HG03280 (cell line): Measurements from ENCODE around the gene SMIM24.
"Not testable (repeated sequence)": the region's sequence is repeated elsewhere in the genome, so short reads cannot be mapped to it uniquely, and the experiment has no call there.

Experiments used
- ATAC-seq: cut with Tn5 transposase; IDR thresholded peaks from one replicate; pipeline ENCODE4 v1.9.1; 2021; ENCODE audit warnings: mild to moderate bottlenecking, moderate library complexity; ENCODE audit not compliant: unreplicated experiment

Gene SMIM24

DNA sequence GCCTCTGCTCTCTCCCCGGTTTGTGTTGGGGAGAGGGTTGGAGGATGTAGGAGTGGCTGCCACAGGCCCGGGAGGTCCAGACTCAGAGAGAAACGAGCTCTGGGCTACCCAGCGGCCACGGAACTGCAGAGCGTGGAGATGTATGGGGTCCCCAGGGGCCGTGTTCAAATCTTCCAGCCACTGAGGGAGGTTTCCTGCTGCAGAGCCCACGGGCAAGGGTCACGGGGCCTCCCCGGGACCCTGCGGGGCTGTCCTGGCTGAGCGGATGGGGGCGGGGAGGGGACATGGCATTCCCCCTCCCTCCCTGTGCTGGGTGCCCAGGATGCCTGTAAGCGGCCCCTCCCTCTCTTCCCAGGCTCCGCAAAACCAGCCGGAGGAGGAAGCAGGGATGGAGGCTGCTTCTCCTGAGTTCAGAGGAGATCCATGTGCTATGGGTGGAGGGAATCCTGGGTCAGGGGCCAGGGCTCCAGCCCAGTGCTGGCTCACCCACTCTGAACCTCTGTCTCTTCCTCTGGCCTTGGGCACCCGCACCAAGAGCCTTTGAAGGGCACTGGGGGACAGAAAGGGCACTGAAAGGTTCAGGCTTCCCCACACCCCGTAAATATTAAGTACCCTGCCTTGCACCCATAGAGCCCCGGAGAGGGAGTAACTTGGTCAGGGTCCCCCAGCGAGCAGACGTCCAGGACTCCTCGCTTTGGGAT is 22.6 kb downstream of the SMIM24 start:
- no peak for ATAC-seq

DNA sequence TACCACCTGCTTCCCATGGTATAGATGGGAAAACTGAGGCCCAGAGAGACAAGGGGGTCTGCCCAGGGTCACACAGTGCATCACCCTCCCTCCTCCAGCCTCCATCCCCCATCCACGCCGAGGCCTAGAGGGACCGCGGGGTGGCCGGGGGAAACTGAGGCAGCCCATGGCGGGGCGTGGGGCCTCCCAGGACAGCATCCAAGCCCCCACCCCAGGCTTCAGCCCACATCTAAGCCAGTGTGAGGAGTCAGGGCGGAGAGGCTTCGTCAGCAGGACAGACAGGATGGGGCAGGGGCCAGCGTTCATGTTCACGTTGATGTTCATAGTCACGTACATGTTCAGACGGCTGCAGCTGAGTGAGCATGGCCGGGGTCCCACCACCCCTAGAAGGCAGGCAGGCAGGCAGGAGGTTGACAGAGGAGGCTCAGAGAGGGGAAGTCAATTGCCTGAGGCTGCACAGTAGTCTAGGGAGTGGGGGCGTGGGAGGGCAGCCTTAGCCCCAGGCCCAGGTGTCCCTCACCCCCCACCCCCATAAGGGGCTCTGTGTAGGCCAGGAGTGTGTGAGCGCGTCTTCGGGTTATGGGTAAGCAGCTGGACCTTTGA is 23.3 kb downstream of the SMIM24 start:
- ATAC-seq, result no peak

DNA sequence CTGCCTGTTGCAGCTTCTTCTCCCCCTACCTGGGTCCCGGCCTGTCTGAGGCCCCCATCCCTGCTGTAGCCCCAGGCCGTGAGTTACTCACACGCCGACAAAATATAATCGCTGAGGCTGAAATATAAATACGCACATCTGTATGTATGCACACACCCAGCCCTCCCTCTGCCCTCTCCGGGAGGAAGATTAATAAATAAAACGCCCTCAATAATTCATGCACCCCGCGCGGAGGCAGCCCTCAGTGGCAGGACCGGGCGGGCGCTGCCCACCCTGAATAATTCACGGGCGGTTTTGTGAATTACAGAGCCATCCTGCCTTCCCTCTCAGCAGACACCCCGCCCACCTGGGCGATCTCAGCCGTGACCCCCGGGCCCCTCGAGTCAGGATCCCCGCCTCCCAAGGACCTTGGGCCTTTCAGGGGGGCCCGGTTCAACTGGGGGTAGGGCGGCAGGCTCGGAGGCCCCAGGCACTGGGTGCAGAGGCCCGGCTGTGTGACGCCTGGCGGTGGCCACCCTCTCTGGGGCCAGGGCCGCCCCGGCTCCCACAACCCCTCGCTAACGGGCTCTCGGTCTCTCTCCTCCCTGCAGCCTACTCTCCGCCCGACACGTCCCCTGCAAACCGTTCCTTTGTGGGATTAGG is 24.2 kb downstream of the SMIM24 start:
- no peak for ATAC-seq

DNA sequence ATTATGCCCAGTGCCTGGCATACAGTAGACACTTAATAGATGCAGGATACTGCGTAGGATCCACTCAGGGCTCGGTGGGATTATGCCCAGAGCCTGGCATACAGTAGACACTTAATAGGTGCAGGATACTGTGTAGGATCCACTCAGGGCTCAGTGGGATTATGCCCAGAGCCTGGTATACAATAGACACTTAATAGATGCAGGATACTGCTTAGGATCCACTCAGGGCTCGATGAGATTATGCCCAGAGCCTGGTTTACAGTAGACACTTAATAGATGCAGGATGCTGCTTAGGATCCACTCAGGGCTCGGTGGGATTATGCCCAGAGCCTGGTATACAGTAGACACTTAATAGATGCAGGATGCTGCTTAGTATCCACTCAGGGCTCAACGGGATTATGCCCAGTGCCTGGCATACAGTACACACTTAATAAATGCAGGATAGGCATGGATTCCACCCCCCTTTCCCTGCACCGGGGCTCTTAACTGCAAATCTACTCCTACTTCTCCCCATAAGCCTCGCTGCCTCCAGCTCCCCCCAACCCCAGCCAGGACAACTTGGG is 24.9 kb downstream of the SMIM24 start:
- ATAC-seq, result no peak

DNA sequence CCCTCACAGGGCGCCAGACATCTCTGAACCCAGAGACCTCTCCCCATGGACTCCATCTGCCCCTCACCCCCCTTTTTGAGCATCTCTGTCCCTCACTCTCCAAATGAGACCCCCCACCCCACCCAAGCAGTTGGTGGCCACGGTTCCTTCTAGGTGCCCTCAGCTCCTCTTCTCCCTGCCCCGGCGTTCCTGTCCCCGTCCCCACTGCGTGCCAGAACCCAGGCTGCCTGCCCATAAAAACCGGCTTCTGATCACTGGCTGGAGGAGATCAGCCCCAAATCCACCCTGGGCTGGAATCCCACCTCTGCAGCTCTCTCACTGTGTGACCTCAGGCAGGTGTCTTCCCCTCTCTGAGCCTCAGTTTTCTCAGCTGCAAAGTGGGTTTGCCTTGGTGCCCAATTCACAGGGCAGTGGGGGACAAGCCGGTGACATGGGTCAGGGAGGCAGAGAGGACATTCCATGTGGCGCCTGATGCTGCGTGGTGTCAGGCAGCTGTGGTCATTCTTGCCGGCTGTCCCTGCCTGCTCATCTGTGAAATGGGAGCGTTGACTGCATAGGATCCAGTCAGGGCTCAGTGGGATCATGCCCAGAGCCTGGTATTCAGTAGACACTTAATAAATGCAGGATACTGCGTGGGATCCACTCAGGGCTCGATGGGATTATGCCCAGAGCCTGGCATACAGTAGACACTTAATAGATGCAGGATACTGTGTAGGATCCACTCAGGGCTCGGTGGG is 25.5 kb downstream of the SMIM24 start:
- ATAC-seq, result no peak

DNA sequence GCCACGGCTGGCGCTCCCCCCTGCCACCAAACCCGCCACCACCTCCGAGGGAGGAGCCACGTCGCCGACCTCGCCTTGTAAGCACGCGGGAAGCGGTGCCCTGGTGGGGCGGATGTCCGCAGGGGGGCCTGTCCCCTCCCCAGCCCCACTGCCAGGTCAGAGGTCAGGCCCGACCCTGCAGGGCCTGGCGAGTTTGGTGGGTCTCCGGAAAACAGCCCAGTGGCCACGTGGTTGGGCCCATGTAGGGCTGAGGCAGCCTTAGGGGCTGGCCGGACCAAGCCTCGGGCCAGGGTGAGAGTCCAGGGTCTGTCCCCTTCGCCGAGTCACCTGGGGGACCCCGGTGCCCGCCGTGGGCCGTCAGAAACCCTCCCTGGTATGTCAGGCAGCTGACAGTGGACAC is 26.5 kb downstream of the SMIM24 start:
- no peak for ATAC-seq

DNA sequence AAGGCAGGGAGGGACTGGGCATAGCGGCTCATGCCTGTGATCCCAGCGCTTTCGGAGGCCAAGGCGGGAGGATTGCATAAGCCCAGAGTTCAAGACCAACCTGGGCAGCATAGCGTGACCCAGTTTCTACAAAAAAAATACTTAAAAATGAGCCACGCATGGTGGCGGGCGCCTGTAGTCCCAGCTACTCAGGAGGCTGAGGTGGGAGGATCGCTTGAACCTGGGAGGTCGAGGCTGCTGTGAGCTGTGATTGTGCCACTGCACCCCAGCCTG is 27.4 kb downstream of the SMIM24 start:
- not testable (repeated sequence) for ATAC-seq

DNA sequence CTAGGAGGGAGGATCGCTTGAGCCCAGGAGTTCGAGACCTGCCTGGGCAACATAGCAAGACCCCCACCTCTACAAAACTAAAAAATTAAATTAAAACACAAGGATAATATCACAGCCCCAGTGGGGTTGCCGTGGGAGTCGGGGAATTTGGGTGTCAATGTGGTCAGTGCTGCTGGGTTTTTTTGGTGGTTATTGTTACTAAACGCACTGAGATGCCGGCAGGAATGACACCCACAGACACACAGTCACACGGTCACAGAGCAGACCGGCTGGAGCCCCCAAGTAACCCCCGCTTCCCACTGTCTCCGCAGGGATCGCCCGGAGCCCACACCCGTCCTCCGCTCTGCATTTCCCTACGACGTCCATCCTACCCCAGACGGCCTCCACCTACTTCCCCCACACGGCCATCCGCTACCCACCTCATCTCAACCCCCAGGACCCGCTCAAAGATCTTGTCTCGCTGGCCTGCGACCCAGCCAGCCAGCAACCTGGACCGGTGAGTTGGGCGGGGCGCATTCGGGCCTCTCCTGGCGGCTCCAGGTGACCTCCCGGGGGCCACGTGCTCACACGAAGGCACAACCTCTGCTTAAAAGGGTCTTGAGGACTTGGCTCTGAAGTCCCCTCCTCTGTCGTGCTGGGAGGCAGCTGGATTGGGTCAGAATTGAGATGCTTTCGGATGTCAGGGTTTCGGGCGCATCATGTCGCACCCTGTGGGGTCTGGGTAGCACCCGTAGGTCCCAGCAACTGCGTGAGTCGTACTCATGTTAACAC is 28.0 kb downstream of the SMIM24 start:
- ATAC-seq, result no peak

DNA sequence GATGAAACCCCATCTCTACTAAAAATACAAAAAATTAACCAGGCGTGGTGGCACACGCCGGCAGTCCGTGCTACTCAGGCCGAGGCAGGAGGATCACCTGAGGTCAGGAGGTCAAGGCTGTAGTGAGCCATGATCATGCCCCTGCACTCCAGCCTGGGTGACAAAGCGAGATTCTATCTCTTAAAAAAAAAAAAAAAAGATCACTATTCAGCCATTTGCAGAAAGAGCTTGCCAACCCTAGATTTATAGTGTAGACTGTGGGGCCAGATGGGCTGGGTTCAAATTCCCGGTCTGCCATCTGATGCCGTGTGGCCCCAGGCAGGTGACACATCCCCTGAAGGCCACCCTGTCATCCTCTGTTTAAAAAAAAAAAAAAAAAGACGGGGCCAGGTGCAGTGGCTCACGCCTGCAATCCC is 28.9 kb downstream of the SMIM24 start:
- no peak for ATAC-seq

DNA sequence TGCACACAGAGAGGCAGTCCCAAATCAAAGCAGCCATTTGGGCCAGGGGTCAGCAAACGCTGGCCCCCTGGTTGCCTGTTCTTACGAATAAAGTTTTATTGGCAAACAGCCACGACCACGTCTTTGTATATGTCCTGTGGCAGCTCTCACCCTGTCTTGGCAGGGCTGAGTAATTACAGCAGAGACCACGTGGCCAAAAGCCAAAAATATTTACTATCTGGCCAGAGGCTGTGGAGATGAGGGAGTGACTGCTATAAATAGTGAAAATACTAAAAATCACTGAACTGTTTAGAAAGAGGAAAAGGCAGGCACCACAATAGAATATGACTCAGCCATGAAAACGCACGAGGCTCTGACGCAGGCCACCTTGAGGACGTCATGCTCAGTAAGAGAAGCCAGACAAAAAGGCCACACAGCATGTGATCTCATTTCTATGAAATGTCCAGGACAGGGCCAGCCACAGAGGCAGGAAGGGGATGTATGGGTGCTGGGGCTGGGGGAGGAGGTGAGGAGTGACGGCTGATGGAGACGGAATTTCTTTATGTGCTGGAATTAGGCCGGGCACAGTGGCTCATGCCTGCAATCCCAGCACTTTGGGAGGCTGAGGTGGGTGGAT is 29.4 kb downstream of the SMIM24 start:
- no peak for ATAC-seq

DNA sequence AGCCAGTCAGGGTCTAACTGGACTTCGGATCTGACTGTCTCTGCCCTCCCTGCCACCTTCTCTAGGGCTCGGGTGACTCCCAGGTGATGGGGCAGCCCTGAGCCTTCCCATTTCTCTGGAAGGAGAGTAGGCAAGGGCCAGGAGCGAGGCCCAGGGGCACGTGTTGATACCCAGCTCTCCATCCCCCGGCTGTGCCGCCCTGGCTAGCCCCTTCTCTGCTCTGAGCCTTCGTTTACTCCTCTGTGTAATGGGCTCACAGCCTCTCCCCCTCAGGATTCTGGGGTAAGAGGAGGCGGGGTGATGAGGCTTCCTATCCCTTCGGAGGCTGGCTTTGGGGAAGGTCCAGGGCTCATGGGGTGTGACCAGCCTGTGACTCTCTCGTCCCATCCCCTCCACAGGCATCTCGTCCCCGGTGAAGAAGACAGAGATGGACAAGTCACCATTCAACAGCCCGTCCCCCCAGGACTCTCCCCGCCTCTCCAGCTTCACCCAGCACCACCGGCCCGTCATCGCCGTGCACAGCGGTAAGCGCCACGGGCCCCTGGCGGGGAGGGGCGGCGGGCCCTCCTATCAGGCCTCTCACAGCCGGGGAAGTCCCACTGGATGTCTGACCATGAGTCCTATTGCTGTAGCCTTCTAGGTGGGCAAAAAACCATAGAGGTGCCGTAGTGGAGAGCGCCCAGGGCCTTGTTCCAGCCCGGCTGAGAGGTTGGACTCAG is 31.6 kb downstream of the SMIM24 start:
- no peak for ATAC-seq

DNA sequence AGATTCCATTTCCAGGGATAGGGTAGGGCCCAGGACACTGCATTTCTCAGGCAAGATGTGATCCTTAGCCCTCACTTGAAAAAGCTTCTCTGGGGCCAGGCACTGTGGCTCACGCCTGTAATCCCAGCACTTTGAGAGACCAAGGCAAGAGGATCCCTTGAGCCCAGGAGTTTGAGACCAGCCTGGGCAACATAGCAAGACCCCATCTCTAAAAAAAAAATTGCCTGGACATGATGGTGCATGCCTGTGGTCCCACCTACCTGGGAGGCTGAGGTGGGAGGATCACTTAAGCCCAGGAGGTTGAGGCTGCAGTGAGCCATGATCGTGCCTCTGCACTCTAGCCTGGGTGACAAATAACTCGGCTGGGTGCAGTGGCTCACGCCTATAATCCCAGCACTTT is 33.7 kb downstream of the SMIM24 start:
- ATAC-seq, result not testable (repeated sequence)

DNA sequence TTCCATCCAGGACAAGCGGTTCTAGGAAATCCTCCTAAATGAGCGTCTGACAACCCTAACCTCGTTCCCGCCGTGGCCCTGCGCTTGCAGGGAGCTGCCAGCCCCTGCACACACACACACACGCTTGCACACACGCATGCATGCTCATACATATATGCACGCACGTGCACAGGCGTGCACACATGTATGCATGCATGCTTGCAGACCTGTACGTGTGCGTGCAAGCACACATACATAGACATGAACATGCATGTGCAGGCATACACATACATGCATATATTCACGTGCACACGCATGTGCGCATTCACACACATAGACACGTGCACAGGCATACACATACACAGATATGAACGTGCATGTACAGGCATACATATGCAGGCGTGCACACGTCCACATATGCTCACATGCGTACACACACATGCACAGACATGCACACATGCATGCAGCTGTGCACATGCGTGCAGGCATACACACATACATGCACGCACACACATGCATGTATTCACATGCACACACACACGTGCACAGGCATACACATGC is 35.6 kb downstream of the SMIM24 start:
- no peak for ATAC-seq

DNA sequence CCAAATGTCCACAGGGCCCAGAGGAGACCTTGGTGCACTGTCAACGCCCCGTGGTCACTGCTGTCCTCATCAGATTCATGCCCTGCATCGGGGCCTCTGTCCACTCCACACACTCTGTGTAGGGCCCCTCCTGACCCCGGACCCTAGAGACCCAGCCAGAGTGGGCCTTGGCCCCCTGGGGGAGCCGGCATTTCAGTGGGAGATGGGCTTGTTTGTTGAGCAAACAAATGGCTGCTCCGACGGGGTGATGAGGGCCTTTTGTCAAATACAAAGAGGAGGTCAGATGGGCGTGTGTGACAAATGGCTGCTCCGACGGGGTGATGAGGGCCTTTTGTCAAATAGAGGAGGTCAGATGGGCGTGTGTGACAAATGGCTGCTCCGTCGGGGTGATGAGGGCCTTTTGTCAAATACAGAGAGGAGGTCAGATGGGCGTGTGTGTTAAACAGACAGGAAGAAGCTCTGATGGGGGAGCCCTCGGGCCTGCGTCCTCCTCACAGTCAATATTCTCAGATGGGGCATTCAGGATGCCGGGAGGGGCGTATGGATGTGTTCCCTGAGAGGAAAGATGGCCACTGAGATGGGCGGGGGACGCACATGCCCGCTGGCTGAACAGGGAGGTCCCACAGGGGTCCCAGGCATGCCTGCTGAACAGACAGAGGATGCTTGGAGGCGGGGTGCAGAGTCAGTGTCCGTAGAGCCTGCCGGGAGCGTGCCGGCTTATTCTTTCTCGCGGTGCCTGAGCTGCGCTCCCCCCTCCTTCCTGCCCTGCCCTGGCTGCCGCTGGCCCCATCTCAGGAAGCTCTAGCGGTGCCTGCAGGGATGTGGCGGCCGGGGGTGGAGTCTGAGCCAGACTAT is 36.3 kb downstream of the SMIM24 start:
- no peak for ATAC-seq

DNA sequence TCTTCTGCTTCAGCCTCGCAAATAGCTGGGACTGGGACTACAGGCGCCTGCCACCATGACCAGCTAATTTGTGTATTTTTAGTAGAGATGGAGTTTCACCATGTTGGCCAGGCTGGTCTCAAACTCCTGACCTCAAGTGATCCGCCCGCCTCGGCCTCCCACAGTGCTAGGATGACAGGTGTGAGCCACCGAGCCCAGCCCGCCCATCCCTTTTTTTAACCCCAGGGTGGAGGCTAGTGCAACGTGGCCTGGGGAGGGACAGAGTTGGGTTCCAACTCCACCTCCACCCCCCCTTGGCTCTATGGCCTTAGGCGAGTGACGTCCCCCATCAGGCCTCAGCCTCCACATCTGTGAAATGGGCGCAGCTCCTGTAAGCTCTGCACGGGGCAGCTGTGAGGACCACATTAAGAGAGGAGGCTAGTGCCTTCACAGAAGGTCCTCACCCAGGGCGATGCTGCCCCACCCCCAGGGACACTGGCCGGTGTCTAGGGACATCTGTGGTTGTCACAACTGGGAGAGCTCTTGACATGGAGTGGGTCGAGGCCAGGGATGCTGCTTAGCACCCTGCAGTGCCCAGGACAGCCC is 37.7 kb downstream of the SMIM24 start:
- ATAC-seq, result no peak

DNA sequence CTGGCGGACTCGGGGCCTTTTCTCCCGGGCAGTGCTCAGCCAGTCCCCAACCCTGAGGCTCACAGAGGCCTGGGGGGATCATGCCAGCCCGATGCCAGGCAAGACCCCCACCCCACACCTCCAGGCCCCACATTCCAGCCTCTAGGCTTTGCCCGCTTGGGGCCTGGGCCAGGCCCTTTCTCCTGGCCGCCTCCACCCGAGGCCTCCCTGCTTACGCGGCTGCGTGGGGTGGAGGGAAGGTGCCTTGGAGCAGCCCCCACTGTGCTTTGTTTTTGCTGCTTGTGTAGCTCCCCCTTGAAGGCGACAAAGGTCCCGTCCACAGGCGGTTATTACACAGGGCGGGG is 38.4 kb downstream of the SMIM24 start:
- no peak for ATAC-seq

DNA sequence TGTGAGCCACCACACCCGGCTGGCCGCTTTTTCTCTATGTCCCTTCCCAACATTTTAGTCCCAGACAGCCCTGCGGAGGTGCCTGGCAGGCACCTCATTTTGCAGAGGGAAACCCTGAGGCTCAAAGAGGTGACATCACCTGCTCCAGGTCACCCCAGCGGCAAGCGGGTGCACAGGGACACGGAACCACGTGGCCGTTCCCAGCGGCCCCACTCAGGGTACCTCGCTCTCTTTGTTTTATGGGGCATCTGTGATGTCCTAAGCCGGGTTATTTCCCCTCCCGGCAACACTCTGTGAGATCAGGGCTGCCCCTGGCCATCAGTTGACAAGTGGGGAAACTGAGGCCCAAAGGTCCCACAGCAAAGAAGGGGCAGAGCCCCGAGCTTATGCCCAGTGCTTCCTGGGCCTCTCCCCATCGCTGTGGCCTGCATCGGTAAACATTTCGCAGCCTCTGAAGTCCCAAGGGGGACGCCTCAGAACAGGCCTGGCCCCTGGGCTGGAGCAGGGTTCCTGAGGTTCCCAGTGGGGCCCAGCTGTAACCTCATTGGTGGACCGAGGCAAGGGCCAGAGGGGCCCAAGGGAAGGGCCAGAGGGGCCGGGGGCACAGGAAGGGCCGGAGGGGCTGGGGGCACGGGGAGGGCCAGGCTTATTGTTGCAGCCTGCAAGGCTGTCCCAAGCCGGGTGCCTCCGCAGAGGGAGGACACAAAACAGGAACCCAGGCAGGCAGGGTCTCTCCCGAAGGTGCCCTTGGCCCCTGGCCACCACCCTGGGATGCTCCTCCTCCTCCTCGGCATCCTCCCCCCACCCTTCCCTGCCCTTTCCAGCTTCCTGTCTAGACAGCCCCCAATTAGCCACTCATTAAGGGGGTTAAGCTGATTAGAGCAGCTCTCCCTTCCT is 39.0 kb downstream of the SMIM24 start:
- no peak for ATAC-seq
